H1 (cell line): ENCODE data around the gene PHKA2. TPM values are rescaled to one million over a fixed set of nuclear protein-coding genes. Genes with fewer than 3 reads are reported as not detected.

ENCODE experiments used
- CTCF ChIP-seq, 3 experiments: IDR thresholded peaks; 1 replicate in 2 of 3; 2 replicates in 1 of 3; pipeline versions ENCODE4 v1.5.1 to v1.6.1; 2011; ENCODE audit warnings: low read length in 3 of 3, mild to moderate bottlenecking in 3 of 3, inconsistent platforms in 2 of 3, low read depth in 1 of 3, moderate library complexity in 1 of 3; ENCODE audit not compliant: insufficient read depth in 1 of 3; ENCODE audit errors: control extremely low read depth in 1 of 3
- EP300 ChIP-seq, 2 experiments: IDR thresholded peaks; 1 replicate in 1 of 2; 2 replicates in 1 of 2; pipeline ENCODE4 v1.6.1; 2011 to 2012; ENCODE audit warnings: low read depth in 2 of 2, low read length in 2 of 2, mild to moderate bottlenecking in 2 of 2, borderline replicate concordance in 1 of 2, inconsistent platforms in 1 of 2, moderate library complexity in 1 of 2
- FOSL1 ChIP-seq: IDR thresholded peaks from 2 replicates; pipeline ENCODE4 v1.6.1; 2011; ENCODE audit warnings: mild to moderate bottlenecking, low read depth, low read length, moderate library complexity; ENCODE audit not compliant: insufficient read depth
- NRF1 ChIP-seq: IDR thresholded peaks from 2 replicates; pipeline ENCODE4 v1.6.1; 2011; ENCODE audit warnings: mild to moderate bottlenecking, low read depth, low read length, improper control_type of control experiment
- RNF2 ChIP-seq: fragments of 200-900, 300-1000 bp; sonication (generic); IDR thresholded peaks from 2 replicates; pipeline ENCODE4 v1.7.1; 2016; ENCODE audit warnings: borderline replicate concordance, low read depth, mild to moderate bottlenecking, antibody characterized with exemption, low read length; ENCODE audit not compliant: poor library complexity, severe bottlenecking; ENCODE audit errors: missing control alignments
- SIX5 ChIP-seq: IDR thresholded peaks from 2 replicates; pipeline ENCODE4 v1.6.1; 2011; ENCODE audit warnings: mild to moderate bottlenecking, low read depth, low read length
- TEAD4 ChIP-seq: IDR thresholded peaks from 2 replicates; pipeline ENCODE4 v1.6.1; 2012; ENCODE audit warnings: low read depth, low read length, inconsistent platforms, mixed read lengths
- polyA plus RNA-seq, 7 experiments: library from polyadenylated mRNA; depleted of rRNA in 3 of 7; stranded (reverse) in 5 of 7; unstranded in 2 of 7; fragments of >200 nt in 5 of 7; fragments of 200-250 nt in 2 of 7; gene quantifications; 1 replicate in 5 of 7; 2 replicates in 1 of 7; 4 replicates in 1 of 7; pipeline versions ENCODE4 v1.2.1 to v1.2.3, GENCODE V29; 2011 to 2013; ENCODE audit warnings: missing spikeins in 2 of 7, mixed read lengths in 2 of 7
- total RNA-seq: library from RNA; stranded (reverse); fragmentation: NEBNext Ultra II Directional; extraction: Animal tissue kit (Norgen Biotek cat#: 25700); gene quantifications from 2 replicates; pipeline ENCODE4 v1.2.1, GENCODE V29; 2021
- TF ChIP-seq, protein P1 (sequence below): fragments of 300-600 bp; sonication (generic); IDR thresholded peaks from 2 replicates; pipeline ENCODE4 v1.7.1; 2012; ENCODE audit warnings: low read length, moderate library complexity, mild to moderate bottlenecking, inconsistent platforms; ENCODE audit not compliant: insufficient replicate concordance

The PHKA2 gene
- total and polyA plus RNA-seq, 2 of the 8 experiments (the other 6 are each of a cell fraction or from before 2014, with no cell fraction given) = 28.1 to 35.8 TPM

DNA sequence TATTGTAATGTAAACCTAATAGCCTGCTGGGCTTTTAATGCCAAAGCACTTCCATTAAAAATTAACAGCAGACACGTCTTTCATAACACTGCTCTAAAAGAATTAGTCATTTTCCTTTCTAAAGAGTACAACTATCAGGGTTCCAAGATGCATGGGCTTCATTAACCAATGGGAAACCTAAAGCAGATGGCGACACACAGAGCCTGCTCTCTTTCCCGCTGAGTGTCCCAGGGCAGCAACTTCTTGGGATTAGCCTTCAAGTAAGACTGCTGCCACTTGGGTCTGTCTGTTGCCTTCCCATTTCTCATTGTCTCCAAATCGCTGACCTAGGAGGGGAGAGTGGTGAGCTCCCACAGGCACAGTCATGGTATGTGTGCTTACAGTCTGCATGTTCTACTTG lies 14.0 kb upstream of the PHKA2 start (continued):
- TF ChIP-seq, protein P1, sequence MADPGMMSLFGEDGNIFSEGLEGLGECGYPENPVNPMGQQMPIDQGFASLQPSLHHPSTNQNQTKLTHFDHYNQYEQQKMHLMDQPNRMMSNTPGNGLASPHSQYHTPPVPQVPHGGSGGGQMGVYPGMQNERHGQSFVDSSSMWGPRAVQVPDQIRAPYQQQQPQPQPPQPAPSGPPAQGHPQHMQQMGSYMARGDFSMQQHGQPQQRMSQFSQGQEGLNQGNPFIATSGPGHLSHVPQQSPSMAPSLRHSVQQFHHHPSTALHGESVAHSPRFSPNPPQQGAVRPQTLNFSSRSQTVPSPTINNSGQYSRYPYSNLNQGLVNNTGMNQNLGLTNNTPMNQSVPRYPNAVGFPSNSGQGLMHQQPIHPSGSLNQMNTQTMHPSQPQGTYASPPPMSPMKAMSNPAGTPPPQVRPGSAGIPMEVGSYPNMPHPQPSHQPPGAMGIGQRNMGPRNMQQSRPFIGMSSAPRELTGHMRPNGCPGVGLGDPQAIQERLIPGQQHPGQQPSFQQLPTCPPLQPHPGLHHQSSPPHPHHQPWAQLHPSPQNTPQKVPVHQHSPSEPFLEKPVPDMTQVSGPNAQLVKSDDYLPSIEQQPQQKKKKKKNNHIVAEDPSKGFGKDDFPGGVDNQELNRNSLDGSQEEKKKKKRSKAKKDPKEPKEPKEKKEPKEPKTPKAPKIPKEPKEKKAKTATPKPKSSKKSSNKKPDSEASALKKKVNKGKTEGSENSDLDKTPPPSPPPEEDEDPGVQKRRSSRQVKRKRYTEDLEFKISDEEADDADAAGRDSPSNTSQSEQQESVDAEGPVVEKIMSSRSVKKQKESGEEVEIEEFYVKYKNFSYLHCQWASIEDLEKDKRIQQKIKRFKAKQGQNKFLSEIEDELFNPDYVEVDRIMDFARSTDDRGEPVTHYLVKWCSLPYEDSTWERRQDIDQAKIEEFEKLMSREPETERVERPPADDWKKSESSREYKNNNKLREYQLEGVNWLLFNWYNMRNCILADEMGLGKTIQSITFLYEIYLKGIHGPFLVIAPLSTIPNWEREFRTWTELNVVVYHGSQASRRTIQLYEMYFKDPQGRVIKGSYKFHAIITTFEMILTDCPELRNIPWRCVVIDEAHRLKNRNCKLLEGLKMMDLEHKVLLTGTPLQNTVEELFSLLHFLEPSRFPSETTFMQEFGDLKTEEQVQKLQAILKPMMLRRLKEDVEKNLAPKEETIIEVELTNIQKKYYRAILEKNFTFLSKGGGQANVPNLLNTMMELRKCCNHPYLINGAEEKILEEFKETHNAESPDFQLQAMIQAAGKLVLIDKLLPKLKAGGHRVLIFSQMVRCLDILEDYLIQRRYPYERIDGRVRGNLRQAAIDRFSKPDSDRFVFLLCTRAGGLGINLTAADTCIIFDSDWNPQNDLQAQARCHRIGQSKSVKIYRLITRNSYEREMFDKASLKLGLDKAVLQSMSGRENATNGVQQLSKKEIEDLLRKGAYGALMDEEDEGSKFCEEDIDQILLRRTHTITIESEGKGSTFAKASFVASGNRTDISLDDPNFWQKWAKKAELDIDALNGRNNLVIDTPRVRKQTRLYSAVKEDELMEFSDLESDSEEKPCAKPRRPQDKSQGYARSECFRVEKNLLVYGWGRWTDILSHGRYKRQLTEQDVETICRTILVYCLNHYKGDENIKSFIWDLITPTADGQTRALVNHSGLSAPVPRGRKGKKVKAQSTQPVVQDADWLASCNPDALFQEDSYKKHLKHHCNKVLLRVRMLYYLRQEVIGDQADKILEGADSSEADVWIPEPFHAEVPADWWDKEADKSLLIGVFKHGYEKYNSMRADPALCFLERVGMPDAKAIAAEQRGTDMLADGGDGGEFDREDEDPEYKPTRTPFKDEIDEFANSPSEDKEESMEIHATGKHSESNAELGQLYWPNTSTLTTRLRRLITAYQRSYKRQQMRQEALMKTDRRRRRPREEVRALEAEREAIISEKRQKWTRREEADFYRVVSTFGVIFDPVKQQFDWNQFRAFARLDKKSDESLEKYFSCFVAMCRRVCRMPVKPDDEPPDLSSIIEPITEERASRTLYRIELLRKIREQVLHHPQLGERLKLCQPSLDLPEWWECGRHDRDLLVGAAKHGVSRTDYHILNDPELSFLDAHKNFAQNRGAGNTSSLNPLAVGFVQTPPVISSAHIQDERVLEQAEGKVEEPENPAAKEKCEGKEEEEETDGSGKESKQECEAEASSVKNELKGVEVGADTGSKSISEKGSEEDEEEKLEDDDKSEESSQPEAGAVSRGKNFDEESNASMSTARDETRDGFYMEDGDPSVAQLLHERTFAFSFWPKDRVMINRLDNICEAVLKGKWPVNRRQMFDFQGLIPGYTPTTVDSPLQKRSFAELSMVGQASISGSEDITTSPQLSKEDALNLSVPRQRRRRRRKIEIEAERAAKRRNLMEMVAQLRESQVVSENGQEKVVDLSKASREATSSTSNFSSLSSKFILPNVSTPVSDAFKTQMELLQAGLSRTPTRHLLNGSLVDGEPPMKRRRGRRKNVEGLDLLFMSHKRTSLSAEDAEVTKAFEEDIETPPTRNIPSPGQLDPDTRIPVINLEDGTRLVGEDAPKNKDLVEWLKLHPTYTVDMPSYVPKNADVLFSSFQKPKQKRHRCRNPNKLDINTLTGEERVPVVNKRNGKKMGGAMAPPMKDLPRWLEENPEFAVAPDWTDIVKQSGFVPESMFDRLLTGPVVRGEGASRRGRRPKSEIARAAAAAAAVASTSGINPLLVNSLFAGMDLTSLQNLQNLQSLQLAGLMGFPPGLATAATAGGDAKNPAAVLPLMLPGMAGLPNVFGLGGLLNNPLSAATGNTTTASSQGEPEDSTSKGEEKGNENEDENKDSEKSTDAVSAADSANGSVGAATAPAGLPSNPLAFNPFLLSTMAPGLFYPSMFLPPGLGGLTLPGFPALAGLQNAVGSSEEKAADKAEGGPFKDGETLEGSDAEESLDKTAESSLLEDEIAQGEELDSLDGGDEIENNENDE = no peak
- TF ChIP-seq EP300 (IDR thresholded peaks at IDR 0.05; ENCODE audit: borderline replicate concordance in 1 of 2, low read depth in 2 of 2, low read length in 2 of 2) (no peak), NRF1 (no peak), TEAD4 (no peak), SIX5 (no peak), RNF2 (no peak), FOSL1 (no peak), CTCF (IDR thresholded peaks at IDR 0.05; ENCODE audit: control extremely low read depth in 1 of 3, insufficient read depth in 1 of 3, low read depth in 1 of 3, low read length in 3 of 3) (no peak)
